K562 (cell line): ENCODE data around the gene SURF6. TPM values are rescaled to one million over a fixed set of nuclear protein-coding genes. Genes with fewer than 3 reads are reported as not detected.
A peak's percentile ranks its signal among the peaks of the same experiment; 100 is the strongest.
"Not testable (repeated sequence)": the region's sequence is repeated elsewhere in the genome, so short reads cannot be mapped to it uniquely, and the experiment has no call there.

Experiments used
- ATAC-seq: fragments of 200-7000 bp; cut with Tn5 transposase; 3 replicates; pipeline ENCODE4 v1.9.1; 2020; ENCODE audit warnings: moderate library complexity
- BruUV-seq: library from RNA; stranded (reverse); fragments of 400-500 nt; replicated peaks from 2 replicates; lab custom pipeline; 2021; lab: Mats Ljungman, UMichigan
- CTCF ChIA-PET: fragments of 300-600 bp; formaldehyde crosslinking; extraction: SDS; loops from one replicate; lab custom pipeline; 2021; ENCODE audit warnings: low intra/inter-chr PET ratio; lab: Yijun Ruan, JAX
- POLR2A ChIA-PET: fragments of 300-600, 350-650 bp; sonication (Branson Sonifier 250); formaldehyde crosslinking; extraction: SDS; loops from one replicate; lab custom pipeline; 2021; ENCODE audit warnings: antibody characterized with exemption, inconsistent platforms; lab: Yijun Ruan, JAX
- DNase-seq, 4 experiments: peaks; one replicate each; pipeline versions ENCODE4 v3.0.0 to v3.0.0-alpha.2; 2011 to 2018; ENCODE audit warnings: low spot score in 3 of 4, mixed read lengths in 3 of 4; ENCODE audit errors: extremely low read depth in 1 of 4
- FAIRE-seq: peaks from 2 replicates; lab custom pipeline; 2011; peaks lifted over from hg19 to GRCh38; lab: Jason Lieb, UNC
- H2AFZ ChIP-seq: 2 replicates; pipeline ENCODE4 v1.6.0; 2011; ENCODE audit warnings: low read depth, low read length, control low read depth, inconsistent platforms
- H3K27ac ChIP-seq: fragments of 200-600 bp; 3 replicates; pipeline ENCODE4 v1.8.0; 2011; ENCODE audit warnings: low read depth, mild to moderate bottlenecking, control low read depth, inconsistent platforms, low read length, moderate library complexity, mixed read lengths; ENCODE audit errors: extremely low read depth
- H3K27me3 ChIP-seq, 2 experiments: fragments of 300-600 bp in 1 of 2; 2 replicates in 1 of 2; 3 replicates in 1 of 2; pipeline versions ENCODE4 v1.6.0 to v1.8.0; 2011; ENCODE audit warnings: inconsistent platforms in 2 of 2, low read length in 2 of 2, mild to moderate bottlenecking in 1 of 2, mixed read lengths in 1 of 2, moderate library complexity in 1 of 2; ENCODE audit not compliant: control insufficient read depth in 2 of 2, insufficient read depth in 2 of 2
- H3K36me3 ChIP-seq: fragments of 300-600 bp; 3 replicates; pipeline ENCODE4 v1.8.0; 2011; ENCODE audit warnings: mild to moderate bottlenecking, low read length, inconsistent platforms; ENCODE audit not compliant: control insufficient read depth, insufficient read depth
- H3K4me1 ChIP-seq, 2 experiments: fragments of 200-600 bp in 1 of 2; replicated peaks in 1 of 2; 2 replicates in 1 of 2; 3 replicates in 1 of 2; pipeline versions ENCODE4 v1.5.1 to v1.8.0; 2011; ENCODE audit warnings: inconsistent platforms in 2 of 2, low read length in 2 of 2, mild to moderate bottlenecking in 1 of 2, mixed read lengths in 1 of 2, moderate library complexity in 1 of 2; ENCODE audit not compliant: control insufficient read depth in 2 of 2, insufficient read depth in 2 of 2
- H3K4me2 ChIP-seq: 2 replicates; pipeline ENCODE4 v1.6.1; 2011; ENCODE audit warnings: low read length, control low read depth, inconsistent platforms, mixed read lengths; ENCODE audit not compliant: insufficient read depth
- H3K4me3 ChIP-seq: fragments of 200-600 bp; sonication (generic), shearing (Covaris generic); 2 replicates; pipeline ENCODE4 v1.5.1; 2016; ENCODE audit warnings: control low read depth, inconsistent platforms
- H3K79me2 ChIP-seq: fragments of 200-600 bp; 3 replicates; pipeline ENCODE4 v1.8.0; 2011; ENCODE audit warnings: low read length, inconsistent platforms; ENCODE audit not compliant: control insufficient read depth, insufficient read depth
- H3K9ac ChIP-seq, 2 experiments: 2 replicates each; pipeline versions ENCODE4 v1.6.0 to v1.6.1; 2011; ENCODE audit warnings: low read depth in 2 of 2, low read length in 2 of 2, control low read depth in 1 of 2, inconsistent platforms in 1 of 2, mild to moderate bottlenecking in 1 of 2, mixed read lengths in 1 of 2; ENCODE audit not compliant: insufficient read depth in 1 of 2
- H3K9me1 ChIP-seq: one replicate; pipeline ENCODE4 v1.6.0; 2011; ENCODE audit warnings: inconsistent platforms, mild to moderate bottlenecking, low read length, moderate library complexity; ENCODE audit not compliant: control insufficient read depth, insufficient read depth
- H3K9me3 ChIP-seq: replicated peaks from 2 replicates; pipeline ENCODE4 v1.5.1; 2011; ENCODE audit warnings: low read depth, low read length, inconsistent platforms; ENCODE audit not compliant: control insufficient read depth, insufficient read depth
- H4K20me1 ChIP-seq: replicated peaks from 2 replicates; pipeline ENCODE4 v1.6.1; 2011; ENCODE audit warnings: low read length, inconsistent platforms, mixed read lengths; ENCODE audit not compliant: control insufficient read depth, insufficient read depth
- HDAC6 ChIP-seq: IDR thresholded peaks from 2 replicates; pipeline ENCODE4 v1.6.1; 2012; ENCODE audit warnings: low read depth, mild to moderate bottlenecking, control low read depth, inconsistent platforms, low read length, moderate library complexity
- RBM25 ChIP-seq: fragments of 200-400 bp; formaldehyde crosslinking; IDR thresholded peaks from 2 replicates; pipeline ENCODE4 v1.6.1; 2018; ENCODE audit warnings: low read length, low read depth, moderate library complexity; ENCODE audit not compliant: severe bottlenecking
- ZNF212 ChIP-seq: fragments of 450-650 bp; formaldehyde crosslinking; IDR thresholded peaks from 2 replicates; pipeline ENCODE4 v1.4.0; 2020; ENCODE audit warnings: mild to moderate bottlenecking
- ZNF24 ChIP-seq: fragments of 450-650 bp; IDR thresholded peaks from 2 replicates; pipeline ENCODE4 v1.6.1; 2016
- WGBS: fragments of 100-300 bp; shearing (Covaris generic); methylation state at CpG from one replicate; pipeline ENCODE4 v1.1.6; 2016; ENCODE audit warnings: low coverage, mixed read lengths; ENCODE audit not compliant: insufficient coverage; ENCODE audit errors: missing lambda C conversion rate; 5-methylcytosine and 5-hydroxymethylcytosine counted together
- in situ Hi-C: fragments of 300-500 bp; cut with MboI; formaldehyde crosslinking; loops from 4 replicates; pipeline ENCODE4 v1.15.0; 2018; ENCODE audit warnings: inconsistent platforms, mixed read lengths
- intact Hi-C: fragments of 100-400 bp; cut with micrococcal nuclease; formaldehyde crosslinking; loops from 2 replicates; pipeline ENCODE4 v1.14.2; 2022
- polyA plus RNA-seq, 8 experiments: library from polyadenylated mRNA; depleted of rRNA in 4 of 8; stranded (reverse) in 5 of 8; unstranded in 3 of 8; fragments of >200 nt; fragmentation: Nextera tagmentation in 2 of 8; fragmentation: Illumina TruSeq in 1 of 8; extraction: Ambion mirVana in 2 of 8; extraction: Trizol in 1 of 8; gene quantifications; 2 replicates each; pipeline versions ENCODE4 v1.2.1 to v1.2.3, GENCODE V29; 2011 to 2014; ENCODE audit warnings: inconsistent platforms in 1 of 8, missing spikeins in 1 of 8
- total RNA-seq, 7 experiments: library from RNA; depleted of rRNA in 6 of 7; stranded (reverse); fragments of >200 nt in 6 of 7; fragmentation: Illumina TruSeq in 2 of 7; extraction: Trizol in 2 of 7; gene quantifications; 2 replicates each; pipeline versions ENCODE4 v1.2.1 to v1.2.3, GENCODE V29; 2011 to 2021; ENCODE audit warnings: low replicate concordance in 1 of 7

The SURF6 gene
- total and polyA plus RNA-seq, 9 of the 15 experiments (the other 6 are each of a cell fraction or from before 2014, with no cell fraction given): 1.4 to 68.3 (median 14.7) TPM

GRCh38 chr9:133301253-133302230, 34.4 kb downstream of the SURF6 start:
- WGBS: 22% methylated on average over 13 of the region's 13 CpGs
- Histone ChIP-seq H3K4me3 (no peak overlapping the region), H3K4me2 (no peak overlapping the region), H3K9me1 (no peaks in the 10 kb centered on the region), H3K4me1 (peaks cover 3 to 19% of the 10 kb centered on the region in 2 experiments; a peak in 3 of 5 replicates), H3K36me3 (no peaks in the 10 kb centered on the region)
- no peak for FAIRE-seq
- TF ChIP-seq ZNF212 (CRISPR knock-in tag): no peak
- TF ChIP-seq RBM25: peak; percentile 57
- no peak for TF ChIP-seq ZNF24
- no peak for TF ChIP-seq HDAC6
- TF ChIP-seq, all 486 proteins: peak for 1
- no peaks in the 10 kb centered on the region for H4K20me1 ChIP-seq
- in situ Hi-C loops: no loop called here
- H3K79me2 ChIP-seq: no peaks in the 10 kb centered on the region
- ATAC-seq: no peak
- H2AFZ ChIP-seq: no peak overlapping the region
- H3K9ac ChIP-seq: no peak overlapping the region
- H3K27ac ChIP-seq: no peak overlapping the region
- BruUV-seq: no TSS peak
- peaks cover 0 to 4% of the 10 kb centered on the region in 2 experiments; a peak in 1 of 5 replicates for H3K27me3 ChIP-seq
- DNase-seq: no peak
- ChIA-PET POLR2A (interaction anchor here (0.7 kb wide), 1 partner anchor 23 kb away, joined by 4 read pairs; no protein-coding TSS in a partner anchor), CTCF (no interaction called here)
- intact Hi-C loops: no loop called here
- H3K9me3 ChIP-seq: no peaks in the 10 kb centered on the region

GRCh38 chr9:133299996-133300395, 36.0 kb downstream of the SURF6 start:
- POLR2A ChIA-PET, H3K9me1 ChIP-seq, ATAC-seq, H3K9me3 ChIP-seq, in situ Hi-C loops, CTCF ChIA-PET, intact Hi-C loops, H3K79me2 ChIP-seq, H3K27ac ChIP-seq, H4K20me1 ChIP-seq, H3K27me3 ChIP-seq, H3K36me3 ChIP-seq, DNase-seq, H3K4me2 ChIP-seq, FAIRE-seq, BruUV-seq, H2AFZ ChIP-seq, H3K4me3 ChIP-seq: not testable (repeated sequence)
- 40% methylated on average over 1 of the region's 16 CpGs for WGBS
- Histone ChIP-seq H3K9ac (peak overlapping the region in 1 of 2 experiments; percentile 52; a peak in 1 of 4 replicates), H3K4me1 (peaks cover 0 to 16% of the 10 kb centered on the region in 2 experiments; a peak in 3 of 5 replicates)
